Neuronal stem cell (in vitro differentiated cells): Measurements from ENCODE around the gene DMRTB1.
A peak's percentile ranks its signal among the peaks of the same experiment; 100 is the strongest.
"Not testable (repeated sequence)": the region's sequence is repeated elsewhere in the genome, so short reads cannot be mapped to it uniquely, and the experiment has no call there.

Experiments
- DNase-seq: peaks from one replicate; pipeline ENCODE4 v3.0.0-alpha.2; 2013; ENCODE audit warnings: low spot score
- H2AFZ ChIP-seq: one replicate; pipeline ENCODE4 v1.6.1; 2013; ENCODE audit warnings: mild to moderate bottlenecking, low read length, inconsistent platforms
- H2AK5ac ChIP-seq: 2 replicates; pipeline ENCODE4 v1.6.1; 2013; ENCODE audit warnings: low read depth, mild to moderate bottlenecking, inconsistent platforms, low read length, moderate library complexity, mixed read lengths
- H2BK120ac ChIP-seq: 2 replicates; pipeline ENCODE4 v1.6.1; 2013; ENCODE audit warnings: low read depth, mild to moderate bottlenecking, inconsistent platforms, low read length, moderate library complexity, mixed read lengths
- H2BK12ac ChIP-seq: one replicate; pipeline ENCODE4 v1.6.1; 2013; ENCODE audit warnings: low read length, inconsistent platforms
- H2BK15ac ChIP-seq: 2 replicates; pipeline ENCODE4 v1.6.1; 2013; ENCODE audit warnings: mild to moderate bottlenecking, low read length, inconsistent platforms, mixed read lengths
- H2BK5ac ChIP-seq: one replicate; pipeline ENCODE4 v1.6.1; 2013; ENCODE audit warnings: inconsistent platforms, mild to moderate bottlenecking, low read length, moderate library complexity
- H3K14ac ChIP-seq: one replicate; pipeline ENCODE4 v1.6.1; 2013; ENCODE audit warnings: low read length, inconsistent platforms
- H3K18ac ChIP-seq: 2 replicates; pipeline ENCODE4 v1.6.1; 2013; ENCODE audit warnings: low read length, inconsistent platforms
- H3K23ac ChIP-seq: 2 replicates; pipeline ENCODE4 v1.6.1; 2013; ENCODE audit warnings: low read depth, mild to moderate bottlenecking, mixed read lengths, low read length, inconsistent platforms; ENCODE audit not compliant: poor library complexity
- H3K27ac ChIP-seq: replicated peaks from 3 replicates; pipeline ENCODE4 v1.5.1; 2013; ENCODE audit warnings: low read length, inconsistent platforms
- H3K27me3 ChIP-seq, 3 experiments: 2 replicates each; pipeline ENCODE4 v1.6.1; 2013; ENCODE audit warnings: low read length in 3 of 3, mild to moderate bottlenecking in 2 of 3, inconsistent platforms in 1 of 3, low read depth in 1 of 3, mixed read lengths in 1 of 3, moderate library complexity in 1 of 3; ENCODE audit not compliant: control insufficient read depth in 3 of 3, insufficient read depth in 3 of 3
- H3K36me3 ChIP-seq, 2 donors: replicated peaks in 1 of 2; 2 replicates each; pipeline ENCODE4 v1.6.1; 2013; ENCODE audit warnings: low read length in 2 of 2; ENCODE audit not compliant: control insufficient read depth in 2 of 2, insufficient read depth in 2 of 2
- H3K4ac ChIP-seq: 2 replicates; pipeline ENCODE4 v1.6.1; 2013; ENCODE audit warnings: inconsistent platforms, mild to moderate bottlenecking, low read length, moderate library complexity
- H3K4me1 ChIP-seq, 2 donors: 1 replicate in 1 of 2; 2 replicates in 1 of 2; pipeline ENCODE4 v1.6.1; 2013; ENCODE audit warnings: low read length in 2 of 2, low read depth in 1 of 2; ENCODE audit not compliant: control insufficient read depth in 2 of 2, insufficient read depth in 1 of 2
- H3K4me2 ChIP-seq: one replicate; pipeline ENCODE4 v1.6.1; 2013; ENCODE audit warnings: mild to moderate bottlenecking, low read length, inconsistent platforms; ENCODE audit not compliant: insufficient read depth, poor library complexity, severe bottlenecking
- H3K4me3 ChIP-seq, 2 donors: 2 replicates each; pipeline ENCODE4 v1.5.1; 2013; ENCODE audit warnings: low read length in 2 of 2, mild to moderate bottlenecking in 2 of 2, inconsistent platforms in 1 of 2, moderate library complexity in 1 of 2
- H3K79me1 ChIP-seq: one replicate; pipeline ENCODE4 v1.6.1; 2013; ENCODE audit warnings: low read depth, mild to moderate bottlenecking, inconsistent platforms, low read length, moderate library complexity
- H3K9ac ChIP-seq: one replicate; pipeline ENCODE4 v1.6.1; 2013; ENCODE audit warnings: mild to moderate bottlenecking, low read depth, low read length, inconsistent platforms; ENCODE audit not compliant: poor library complexity
- H3K9me3 ChIP-seq, 2 donors: replicated peaks in 1 of 2; 2 replicates each; pipeline versions ENCODE3 to v1.6.1; 2013; ENCODE audit warnings: low read length in 2 of 2, mild to moderate bottlenecking in 2 of 2, inconsistent platforms in 1 of 2, low read depth in 1 of 2, mixed read lengths in 1 of 2, moderate library complexity in 1 of 2; ENCODE audit not compliant: control insufficient read depth in 2 of 2, insufficient read depth in 1 of 2
- H4K8ac ChIP-seq: one replicate; pipeline ENCODE4 v1.6.1; 2013; ENCODE audit warnings: low read depth, mild to moderate bottlenecking, inconsistent platforms, low read length, moderate library complexity
- H4K91ac ChIP-seq: one replicate; pipeline ENCODE4 v1.6.1; 2013; ENCODE audit warnings: low read length, low read depth, mild to moderate bottlenecking, inconsistent platforms; ENCODE audit not compliant: poor library complexity
- WGBS, 2 donors: extraction: QIAGEN DNeasy Blood & Tissue Kit; methylation state at CpG; one replicate each; pipeline ENCODE4 v1.1.7; 2013; ENCODE audit warnings: missing lambda C conversion rate in 2 of 2, mixed read lengths in 1 of 2; ENCODE audit not compliant: insufficient read length in 2 of 2, insufficient replicate concordance in 1 of 2; ENCODE audit errors: extremely low coverage in 2 of 2; 5-methylcytosine and 5-hydroxymethylcytosine counted together

DMRTB1 gene

GRCh38 chr1:53434405-53435007 is 24.7 kb upstream of the DMRTB1 start:
- H3K79me1 ChIP-seq, H2BK15ac ChIP-seq, H3K4me2 ChIP-seq, H2AK5ac ChIP-seq, H3K4ac ChIP-seq, H2AFZ ChIP-seq, H2BK120ac ChIP-seq, H3K9ac ChIP-seq, H3K23ac ChIP-seq, H3K27me3 ChIP-seq, H3K36me3 ChIP-seq, H4K91ac ChIP-seq, H4K8ac ChIP-seq, H3K27ac ChIP-seq, H2BK5ac ChIP-seq, H3K4me1 ChIP-seq, DNase-seq, H2BK12ac ChIP-seq, H3K18ac ChIP-seq, H3K14ac ChIP-seq: not testable (repeated sequence)
- no CpG with 5 or more reads among the region's 10 CpGs for WGBS, 2 donors
- Histone ChIP-seq H3K4me3 (peak overlapping the region in 1 of 2 donors; percentile 1), H3K9me3 (peaks cover 0 to 11% of the 10 kb centered on the region in 2 donors)

DNA sequence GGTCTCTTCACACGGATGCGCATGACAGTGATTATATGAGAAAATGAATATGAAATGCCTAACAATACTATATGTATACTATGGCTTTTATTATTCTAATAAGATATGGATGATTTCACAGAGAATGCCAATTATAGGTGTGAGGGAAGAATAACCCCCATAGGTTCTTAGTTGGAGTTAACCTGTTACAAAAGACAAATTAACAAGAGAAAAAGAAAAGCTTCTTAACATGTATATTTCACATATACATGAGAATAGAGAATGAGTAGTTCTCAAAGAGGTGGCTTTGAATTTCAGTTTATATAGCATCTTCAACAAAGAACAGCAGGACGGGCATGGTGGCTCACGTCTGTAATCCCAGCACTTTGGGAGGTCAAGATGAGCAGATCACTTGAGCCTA is 24.0 kb upstream of the DMRTB1 start:
- Histone ChIP-seq H3K4me2 (no peak overlapping the region), H3K4me3 (no peak overlapping the region), H2BK5ac (no peak overlapping the region), H3K9me3 (peaks cover 0 to 11% of the 10 kb centered on the region in 2 donors), H3K14ac (no peak overlapping the region), H2AK5ac (no peak overlapping the region), H2AFZ (no peak overlapping the region), H3K18ac (no peak overlapping the region), H3K9ac (no peak overlapping the region), H4K91ac (no peak overlapping the region), H3K27me3 (peaks cover 0 to 3% (median 0%) of the 10 kb centered on the region in 3 experiments), H4K8ac (no peak overlapping the region), H3K23ac (no peak overlapping the region), H3K27ac (no peak overlapping the region), H3K4ac (no peak overlapping the region), H2BK15ac (no peak overlapping the region), H3K4me1 (no peaks in the 10 kb centered on the region), H3K79me1 (peaks cover 4% of the 10 kb centered on the region), H2BK120ac (no peak overlapping the region), H2BK12ac (no peak overlapping the region), H3K36me3 (no peaks in the 10 kb centered on the region)
- no CpG with 5 or more reads among the region's 4 CpGs for WGBS, 2 donors
- no peak for DNase-seq

- Histone ChIP-seq H4K8ac (peak overlapping the region; percentile 65), H2AK5ac (peak overlapping the region; percentile 98), H3K23ac (peak overlapping the region; percentile 91), H3K9me3 (peaks cover 0 to 11% of the 10 kb centered on the region in 2 donors), H3K9ac (peak overlapping the region; percentile 60), H3K4me2 (no peak overlapping the region), H3K4me1 (peaks cover 0 to 4% of the 10 kb centered on the region in 2 donors), H4K91ac (peak overlapping the region; percentile 72), H3K14ac (peak overlapping the region; percentile 89), H2BK120ac (peak overlapping the region; percentile 61), H2BK15ac (peak overlapping the region; percentile 99), H3K4ac (no peak overlapping the region), H3K79me1 (peaks cover 4% of the 10 kb centered on the region), H3K18ac (peak overlapping the region; percentile 83), H3K27me3 (peaks cover 0 to 3% (median 0%) of the 10 kb centered on the region in 3 experiments), H2AFZ (no peak overlapping the region), H3K4me3 (no peak overlapping the region), H3K36me3 (no peaks in the 10 kb centered on the region), H2BK5ac (peak overlapping the region; percentile 75), H3K27ac (no peak overlapping the region), H2BK12ac (peak overlapping the region; percentile 90)
- DNase-seq: no peak
- WGBS, 2 donors: no CpG with 5 or more reads among the region's 79 CpGs
Observed at GRCh38 chr1:53438427-53439336, 20.5 kb upstream of the DMRTB1 start.
